Measurements from ENCODE around the gene ZER1. TPM values are rescaled to one million over a fixed set of nuclear protein-coding genes. Genes with fewer than 3 reads are reported as not detected.

The ZER1 gene
- total and polyA plus RNA-seq, 7 donors, result 15.2 to 67.2 (median 54.8) TPM

DNA sequence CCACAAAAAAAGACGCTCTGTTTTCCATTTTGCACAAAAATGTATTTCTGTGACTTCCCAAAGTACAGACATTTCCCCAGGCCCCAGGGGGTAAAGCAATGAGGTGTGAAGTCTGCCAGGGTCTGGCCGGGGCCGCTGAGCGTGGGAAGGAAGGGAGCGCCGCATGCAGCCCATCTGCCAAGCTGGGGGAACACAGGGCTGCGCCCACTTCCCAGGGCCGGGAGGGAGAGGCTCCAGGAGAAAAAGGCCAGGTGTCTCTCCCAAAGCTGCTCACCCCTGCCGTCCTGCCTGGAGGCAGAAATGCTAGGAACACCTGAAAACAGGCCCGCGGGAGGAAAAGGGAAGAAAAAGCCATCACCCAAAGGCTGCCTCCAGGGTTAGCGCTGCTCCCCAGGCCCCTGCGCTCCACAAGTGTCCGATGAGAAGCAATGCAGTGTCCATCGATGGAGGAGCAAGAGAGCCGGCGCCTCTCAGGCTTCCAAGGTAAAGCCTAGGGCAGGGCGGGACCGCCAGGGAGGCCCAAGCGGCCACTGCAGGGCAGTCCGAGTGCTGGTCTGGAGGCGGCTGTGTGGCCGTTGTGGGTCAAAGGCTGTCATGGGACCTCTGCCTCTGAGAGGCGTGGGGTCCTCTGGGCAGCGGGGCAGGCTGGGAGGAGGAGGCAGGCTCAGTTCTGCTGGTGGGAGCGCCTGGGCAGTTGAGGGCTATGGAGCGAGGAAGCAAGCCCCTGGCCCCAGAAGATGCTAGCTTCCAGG, 41.8 kb downstream of the ZER1 start:
- no peak for TF ChIP-seq CTCF (IDR thresholded peaks at IDR 0.05)
- ATAC-seq (no peak), DNase-seq (no peak)
- Histone ChIP-seq H3K27ac (no peak overlapping the region), H3K36me3 (ENCODE audit: insufficient read depth in 1 of 2, low read depth in 1 of 2) (peaks cover 0 to 45% of the 10 kb centered on the region in 2 donors), H3K9me3 (no peaks in the 10 kb centered on the region), H3K4me3 (no peak overlapping the region), H3K27me3 (ENCODE audit: insufficient read depth in 3 of 3, low read length in 2 of 3) (no peaks in the 10 kb centered on the region), H3K4me1 (peaks cover 1% of the 10 kb centered on the region)
- WGBS, 3 donors, result 87 to 88% (median 87%) methylated on average over 27 of the region's 27 CpGs
- intact Hi-C loops (cut with DNase I), result loop anchor here (5.0 to 10.0 kb wide), 2 partner anchors 37 to 215 kb away; partner anchors contain the start of genes DOLK (in 1 of the 2) and NUP188 (in 1 of the 2)

- H3K27me3 ChIP-seq (ENCODE audit: insufficient read depth in 3 of 3, low read length in 2 of 3), result no peaks in the 10 kb centered on the region
- intact Hi-C loops (cut with DNase I), result loop anchor here (5.0 to 10.0 kb wide), 2 partner anchors 38 to 215 kb away; partner anchors contain the start of genes DOLK (in 1 of the 2) and NUP188 (in 1 of the 2)
- peaks cover 0 to 39% of the 10 kb centered on the region in 2 donors for H3K36me3 ChIP-seq (ENCODE audit: insufficient read depth in 1 of 2, low read depth in 1 of 2)
- H3K4me3 ChIP-seq, result no peak overlapping the region
- peaks cover 8% of the 10 kb centered on the region for H3K4me1 ChIP-seq
- DNase-seq (no peak), ATAC-seq (no peak)
- TF ChIP-seq CTCF (IDR thresholded peaks at IDR 0.05), result no peak
- H3K27ac ChIP-seq, result no peak overlapping the region
- no peaks in the 10 kb centered on the region for H3K9me3 ChIP-seq
- 61 to 79% (median 73%) methylated on average over 5 of the region's 5 CpGs for WGBS, 3 donors
Measured at GRCh38 chr9:128729302-128729701, 42.4 kb downstream of the ZER1 start.

DNA sequence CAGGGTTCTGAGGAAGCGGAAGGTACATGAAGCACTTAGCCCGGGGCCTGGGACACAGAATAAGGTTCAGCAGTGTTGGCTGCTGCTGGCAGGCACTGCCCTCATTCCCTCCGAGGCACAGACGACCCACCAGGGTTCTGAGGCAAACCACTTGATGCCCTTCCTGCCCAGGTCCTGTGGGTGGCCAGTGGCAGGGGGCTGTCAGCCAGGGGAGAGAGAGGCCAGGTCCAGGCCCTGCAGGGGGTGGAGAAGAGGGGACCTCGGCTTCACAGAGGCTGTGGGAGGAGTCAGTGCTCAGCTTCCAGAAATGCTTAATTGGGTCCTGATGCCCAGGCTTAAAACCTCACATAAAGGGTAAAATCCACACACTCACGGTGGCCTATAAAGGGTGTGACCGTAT, 43.4 kb downstream of the ZER1 start:
- H3K27me3 ChIP-seq (ENCODE audit: insufficient read depth in 3 of 3, low read length in 2 of 3), result no peaks in the 10 kb centered on the region
- ATAC-seq (no peak), DNase-seq (no peak)
- intact Hi-C loops (cut with DNase I), result loop anchor here (5.0 to 10.0 kb wide), 2 partner anchors 39 to 217 kb away; partner anchors contain the start of genes DOLK (in 1 of the 2) and NUP188 (in 1 of the 2)
- no peak for TF ChIP-seq CTCF (IDR thresholded peaks at IDR 0.05)
- no peak overlapping the region for H3K27ac ChIP-seq
- no peaks in the 10 kb centered on the region for H3K9me3 ChIP-seq
- peaks cover 0 to 35% of the 10 kb centered on the region in 2 donors for H3K36me3 ChIP-seq (ENCODE audit: insufficient read depth in 1 of 2, low read depth in 1 of 2)
- peaks cover 8% of the 10 kb centered on the region for H3K4me1 ChIP-seq
- 58 to 66% (median 63%) methylated on average over 7 of the region's 7 CpGs for WGBS, 3 donors
- H3K4me3 ChIP-seq, result no peak overlapping the region

GRCh38 chr9:128727640-128728248, 44.0 kb downstream of the ZER1 start:
- DNase-seq (no peak), ATAC-seq (no peak)
- WGBS, 3 donors, result 80 to 88% (median 84%) methylated on average over 5 of the region's 5 CpGs

More at GRCh38 chr9:128727640-128728248, 44.0 kb downstream of the ZER1 start:
- Histone ChIP-seq H3K27ac (no peak overlapping the region), H3K27me3 (ENCODE audit: insufficient read depth in 3 of 3, low read length in 2 of 3) (no peaks in the 10 kb centered on the region), H3K4me1 (peaks cover 8% of the 10 kb centered on the region), H3K4me3 (no peak overlapping the region), H3K36me3 (ENCODE audit: insufficient read depth in 1 of 2, low read depth in 1 of 2) (peaks cover 0 to 30% of the 10 kb centered on the region in 2 donors), H3K9me3 (no peaks in the 10 kb centered on the region)
- TF ChIP-seq CTCF (IDR thresholded peaks at IDR 0.05), result no peak
- intact Hi-C loops (cut with DNase I), result loop anchor here (5.0 to 10.0 kb wide), 2 partner anchors 40 to 217 kb away; partner anchors contain the start of genes DOLK (in 1 of the 2) and NUP188 (in 1 of the 2)
